HepG2 (cell line): ENCODE data around the gene GPR42. TPM values are rescaled to one million over a fixed set of nuclear protein-coding genes. Genes with fewer than 3 reads are reported as not detected.

Source experiments
- ATAC-seq: fragments of 200-7000 bp; cut with Tn5 transposase; 3 replicates; pipeline ENCODE4 v1.9.1; 2020; ENCODE audit warnings: mild to moderate bottlenecking, moderate library complexity
- BruUV-seq: library from RNA; stranded (reverse); fragments of 400-500 nt; replicated peaks from 2 replicates; lab custom pipeline; 2021; lab: Mats Ljungman, UMichigan
- CTCF ChIA-PET: fragments of 300-600 bp; formaldehyde crosslinking; extraction: SDS; loops from one replicate; lab custom pipeline; 2021; ENCODE audit warnings: low total read pairs, inconsistent platforms, low intra/inter-chr PET ratio; lab: Yijun Ruan, JAX
- POLR2A ChIA-PET: fragments of 350-600 bp; sonication (Branson Sonifier 250); formaldehyde crosslinking; loops from one replicate; lab custom pipeline; 2020; ENCODE audit warnings: antibody characterized with exemption, inconsistent platforms; lab: Yijun Ruan, JAX
- DNase-seq: peaks from one replicate; pipeline ENCODE4 v3.0.0-alpha.2; 2015; ENCODE audit warnings: low spot score
- FAIRE-seq: peaks from 3 replicates; lab custom pipeline; 2011; peaks lifted over from hg19 to GRCh38; lab: Jason Lieb, UNC
- H2AFZ ChIP-seq: one replicate; pipeline ENCODE4 v1.6.1; 2011; ENCODE audit warnings: low read length, inconsistent platforms
- H3K27ac ChIP-seq: fragments of 300-600 bp; 3 replicates; pipeline ENCODE4 v1.8.0; 2011; ENCODE audit warnings: mixed run types, mild to moderate bottlenecking, mixed read lengths, low read length, inconsistent platforms; ENCODE audit not compliant: insufficient read depth; ENCODE audit errors: extremely low read length
- H3K27me3 ChIP-seq, 2 experiments: fragments of 200-600 bp in 1 of 2; 2 replicates in 1 of 2; 3 replicates in 1 of 2; pipeline versions ENCODE4 v1.6.0 to v1.8.0; 2011; ENCODE audit warnings: low read length in 2 of 2, mild to moderate bottlenecking in 2 of 2, moderate library complexity in 2 of 2, inconsistent platforms in 1 of 2; ENCODE audit not compliant: insufficient read depth in 2 of 2, control insufficient read depth in 1 of 2
- H3K36me3 ChIP-seq, 2 experiments: fragments of 200-600 bp in 1 of 2; replicated peaks in 1 of 2; 2 replicates in 1 of 2; 3 replicates in 1 of 2; pipeline versions ENCODE4 v1.5.1 to v1.8.0; 2011; ENCODE audit warnings: low read length in 2 of 2, inconsistent platforms in 1 of 2; ENCODE audit not compliant: insufficient read depth in 2 of 2, control insufficient read depth in 1 of 2
- H3K4me1 ChIP-seq: 2 replicates; pipeline ENCODE4 v1.5.1; 2012; ENCODE audit warnings: low read length, inconsistent platforms; ENCODE audit not compliant: insufficient read depth
- H3K4me2 ChIP-seq: 2 replicates; pipeline ENCODE4 v1.6.0; 2011; ENCODE audit warnings: low read depth, low read length, inconsistent platforms
- H3K4me3 ChIP-seq, 3 experiments: fragments of 200-600 bp in 1 of 3; sonication (generic), shearing (Covaris generic) in 1 of 3; replicated peaks in 1 of 3; 2 replicates each; pipeline ENCODE4 v1.5.1; 2011 to 2016; ENCODE audit warnings: low read length in 3 of 3, inconsistent platforms in 2 of 3, low read depth in 2 of 3, mild to moderate bottlenecking in 2 of 3, control low read depth in 1 of 3, mixed read lengths in 1 of 3; ENCODE audit not compliant: insufficient read depth in 1 of 3
- H3K79me2 ChIP-seq: one replicate; pipeline ENCODE4 v1.6.1; 2011; ENCODE audit warnings: low read length, inconsistent platforms; ENCODE audit not compliant: insufficient read depth
- H3K9ac ChIP-seq: 2 replicates; pipeline ENCODE4 v1.6.0; 2011; ENCODE audit warnings: mild to moderate bottlenecking, low read depth, low read length, inconsistent platforms; ENCODE audit not compliant: insufficient read depth
- H3K9me3 ChIP-seq: 2 replicates; pipeline ENCODE4 v1.5.1; 2012; ENCODE audit warnings: mild to moderate bottlenecking, low read length
- H4K20me1 ChIP-seq: 2 replicates; pipeline ENCODE4 v1.6.0; 2011; ENCODE audit warnings: inconsistent platforms, mild to moderate bottlenecking, low read length, moderate library complexity; ENCODE audit not compliant: insufficient read depth
- ELF3 ChIP-seq: IDR thresholded peaks from 2 replicates; pipeline ENCODE4 v1.6.1; 2016; ENCODE audit warnings: missing genetic modification reagents, missing compliant biosample characterization
- GPN1 ChIP-seq: sonication (generic); formaldehyde crosslinking; IDR thresholded peaks from 2 replicates; pipeline ENCODE4 v1.5.1; 2020; ENCODE audit warnings: missing genetic modification reagents, borderline replicate concordance
- IKZF4 ChIP-seq: sonication (generic); formaldehyde crosslinking; IDR thresholded peaks from 2 replicates; pipeline ENCODE4 v1.5.1; 2020; ENCODE audit warnings: borderline replicate concordance, mild to moderate bottlenecking, low read depth, missing genetic modification reagents; ENCODE audit errors: not compliant biosample characterization
- NFATC3 ChIP-seq: sonication (generic); formaldehyde crosslinking; IDR thresholded peaks from 2 replicates; pipeline ENCODE4 v1.5.1; 2020; ENCODE audit warnings: mild to moderate bottlenecking, missing genetic modification reagents
- SPEN ChIP-seq: sonication (generic); formaldehyde crosslinking; IDR thresholded peaks from 2 replicates; pipeline ENCODE4 v1.5.1; 2020; ENCODE audit warnings: low read depth, mild to moderate bottlenecking, missing genetic modification reagents
- TAF1 ChIP-seq: sonication (generic); formaldehyde crosslinking; IDR thresholded peaks from 2 replicates; pipeline ENCODE4 v1.4.0; 2020; ENCODE audit warnings: missing genetic modification reagents
- ZBTB3 ChIP-seq: sonication (generic); formaldehyde crosslinking; IDR thresholded peaks from 2 replicates; pipeline ENCODE4 v1.4.0; 2020; ENCODE audit warnings: low read depth, mild to moderate bottlenecking, moderate library complexity, missing genetic modification reagents, borderline replicate concordance
- ZBTB7A ChIP-seq: sonication (generic); formaldehyde crosslinking; IDR thresholded peaks from 2 replicates; pipeline ENCODE4 v1.8.0; 2022; ENCODE audit warnings: mild to moderate bottlenecking, missing genetic modification reagents
- ZNF292 ChIP-seq: sonication (generic); formaldehyde crosslinking; IDR thresholded peaks from 2 replicates; pipeline ENCODE4 v1.8.1; 2022; ENCODE audit warnings: mild to moderate bottlenecking, low read depth, missing genetic modification reagents, borderline replicate concordance
- ZNF343 ChIP-seq: sonication (generic); formaldehyde crosslinking; IDR thresholded peaks from 2 replicates; pipeline ENCODE4 v1.4.0; 2020; ENCODE audit warnings: mild to moderate bottlenecking, missing genetic modification reagents
- ZNF44 ChIP-seq: sonication (generic); formaldehyde crosslinking; IDR thresholded peaks from 2 replicates; pipeline ENCODE4 v1.5.1; 2020; ENCODE audit warnings: mild to moderate bottlenecking, missing genetic modification reagents
- ZNF530 ChIP-seq: sonication (generic); formaldehyde crosslinking; IDR thresholded peaks from 2 replicates; pipeline ENCODE4 v1.5.0; 2020; ENCODE audit warnings: low read depth, mild to moderate bottlenecking, missing genetic modification reagents
- WGBS: methylation state at CpG from one replicate; pipeline ENCODE4 v1.1.6; 2017; ENCODE audit warnings: low lambda C conversion rate; 5-methylcytosine and 5-hydroxymethylcytosine counted together
- in situ Hi-C: cut with HindIII; loops from 2 replicates; pipeline ENCODE4 v1.10.0; 2017; ENCODE audit warnings: low pct_unique_long_range_greater_than_20kb; ENCODE audit not compliant: extremely low pct_ligation_motif_present
- intact Hi-C: fragments of 100-400 bp; cut with micrococcal nuclease; formaldehyde crosslinking; loops from one replicate; pipeline ENCODE4 v1.10.0; 2022; ENCODE audit not compliant: unreplicated experiment
- polyA plus RNA-seq, 8 experiments: library from polyadenylated mRNA; depleted of rRNA in 3 of 8; stranded (reverse) in 7 of 8; unstranded in 1 of 8; fragments of >200 nt; fragmentation: Illumina TruSeq in 4 of 8; extraction: Trizol in 4 of 8; gene quantifications; 2 replicates each; pipeline versions ENCODE4 v1.2.1 to v1.2.3, GENCODE V29; 2011 to 2016; ENCODE audit warnings: low read depth in 4 of 8, missing spikeins in 1 of 8, mixed read lengths in 1 of 8; ENCODE audit not compliant: insufficient read depth in 1 of 8
- total RNA-seq, 5 experiments: library from RNA; depleted of rRNA; stranded (reverse); fragments of >200 nt; fragmentation: Illumina TruSeq; extraction: Trizol; gene quantifications; 2 replicates each; pipeline ENCODE4 v1.2.3, GENCODE V29; 2016; ENCODE audit warnings: low read depth in 1 of 5
- TF ChIP-seq, protein P1 (sequence below): sonication (generic); formaldehyde crosslinking; IDR thresholded peaks from 2 replicates; pipeline ENCODE4; 2020; ENCODE audit warnings: missing genetic modification reagents, mild to moderate bottlenecking, borderline replicate concordance
- TF ChIP-seq, protein P2 (sequence below), 2 experiments: sonication (generic) in 1 of 2; formaldehyde crosslinking in 1 of 2; IDR thresholded peaks; 2 replicates each; pipeline versions ENCODE4 v1.6.1 to v1.9.0; 2014 to 2022; ENCODE audit warnings: antibody characterized with exemption in 1 of 2, borderline replicate concordance in 1 of 2, inconsistent platforms in 1 of 2, low read depth in 1 of 2, missing genetic modification reagents in 1 of 2
- TF ChIP-seq, protein P3 (sequence below): IDR thresholded peaks from 2 replicates; pipeline ENCODE4 v1.6.1; 2016; ENCODE audit warnings: mild to moderate bottlenecking, missing biosample characterization, missing genetic modification reagents

Gene GPR42
- total and polyA plus RNA-seq, 2 of the 13 experiments (the other 11 are each of a cell fraction or from before 2014, with no cell fraction given): not detected

DNA sequence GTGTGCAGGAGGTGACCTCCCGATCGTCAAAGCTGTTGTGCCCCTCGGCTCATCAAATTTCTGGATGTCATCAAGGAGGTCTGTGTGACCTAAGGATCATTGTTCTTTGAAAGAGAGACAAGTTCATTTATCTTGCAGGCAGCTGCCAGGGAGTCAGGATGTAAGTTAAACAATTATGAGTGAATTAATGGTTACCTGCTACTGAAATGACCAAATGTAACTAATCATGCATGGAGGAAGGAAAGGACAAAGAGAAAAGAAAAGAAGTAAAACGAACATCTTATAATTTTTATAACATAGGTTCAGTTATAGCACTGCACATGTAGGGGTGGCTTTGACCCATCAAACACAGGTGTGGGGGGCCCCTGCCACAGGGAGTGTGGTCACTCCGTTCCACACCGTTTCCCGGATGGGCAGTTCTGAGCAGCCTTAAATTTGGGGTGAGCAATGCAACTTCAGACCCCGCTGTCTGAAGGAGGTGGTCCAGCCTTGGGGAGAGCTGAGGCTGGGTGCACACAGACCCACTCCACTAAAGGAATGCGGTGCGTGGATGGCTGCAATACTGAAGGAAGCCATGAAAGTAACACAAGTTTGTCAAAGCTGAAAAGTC, 36.6 kb upstream of the GPR42 start:
- ChIA-PET POLR2A (no interaction called here), CTCF (no interaction called here)
- Histone ChIP-seq H3K79me2 (no peaks in the 10 kb centered on the region), H3K36me3 (no peaks in the 10 kb centered on the region), H3K27me3 (no peaks in the 10 kb centered on the region), H3K27ac (no peak overlapping the region), H3K9me3 (no peaks in the 10 kb centered on the region), H3K9ac (no peak overlapping the region), H3K4me2 (no peak overlapping the region), H3K4me1 (peaks cover 17% of the 10 kb centered on the region), H4K20me1 (no peaks in the 10 kb centered on the region), H2AFZ (no peak overlapping the region), H3K4me3 (no peak overlapping the region)
- 85% methylated on average over 9 of the region's 10 CpGs for WGBS
- intact Hi-C loops (no loop called here), in situ Hi-C loops (no loop called here)
- DNase-seq (no peak), ATAC-seq (no peak), FAIRE-seq (no peak)
- BruUV-seq: no TSS peak
- TF ChIP-seq ZNF44: no peak
- TF ChIP-seq NFATC3 (CRISPR knock-in tag): no peak
- no peak for TF ChIP-seq GPN1
- TF ChIP-seq, protein P1, sequence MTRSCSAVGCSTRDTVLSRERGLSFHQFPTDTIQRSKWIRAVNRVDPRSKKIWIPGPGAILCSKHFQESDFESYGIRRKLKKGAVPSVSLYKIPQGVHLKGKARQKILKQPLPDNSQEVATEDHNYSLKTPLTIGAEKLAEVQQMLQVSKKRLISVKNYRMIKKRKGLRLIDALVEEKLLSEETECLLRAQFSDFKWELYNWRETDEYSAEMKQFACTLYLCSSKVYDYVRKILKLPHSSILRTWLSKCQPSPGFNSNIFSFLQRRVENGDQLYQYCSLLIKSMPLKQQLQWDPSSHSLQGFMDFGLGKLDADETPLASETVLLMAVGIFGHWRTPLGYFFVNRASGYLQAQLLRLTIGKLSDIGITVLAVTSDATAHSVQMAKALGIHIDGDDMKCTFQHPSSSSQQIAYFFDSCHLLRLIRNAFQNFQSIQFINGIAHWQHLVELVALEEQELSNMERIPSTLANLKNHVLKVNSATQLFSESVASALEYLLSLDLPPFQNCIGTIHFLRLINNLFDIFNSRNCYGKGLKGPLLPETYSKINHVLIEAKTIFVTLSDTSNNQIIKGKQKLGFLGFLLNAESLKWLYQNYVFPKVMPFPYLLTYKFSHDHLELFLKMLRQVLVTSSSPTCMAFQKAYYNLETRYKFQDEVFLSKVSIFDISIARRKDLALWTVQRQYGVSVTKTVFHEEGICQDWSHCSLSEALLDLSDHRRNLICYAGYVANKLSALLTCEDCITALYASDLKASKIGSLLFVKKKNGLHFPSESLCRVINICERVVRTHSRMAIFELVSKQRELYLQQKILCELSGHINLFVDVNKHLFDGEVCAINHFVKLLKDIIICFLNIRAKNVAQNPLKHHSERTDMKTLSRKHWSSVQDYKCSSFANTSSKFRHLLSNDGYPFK (CRISPR knock-in tag): no peak
- no peak for TF ChIP-seq IKZF4 (CRISPR knock-in tag)
- TF ChIP-seq ZNF292: no peak
- TF ChIP-seq, protein P2, sequence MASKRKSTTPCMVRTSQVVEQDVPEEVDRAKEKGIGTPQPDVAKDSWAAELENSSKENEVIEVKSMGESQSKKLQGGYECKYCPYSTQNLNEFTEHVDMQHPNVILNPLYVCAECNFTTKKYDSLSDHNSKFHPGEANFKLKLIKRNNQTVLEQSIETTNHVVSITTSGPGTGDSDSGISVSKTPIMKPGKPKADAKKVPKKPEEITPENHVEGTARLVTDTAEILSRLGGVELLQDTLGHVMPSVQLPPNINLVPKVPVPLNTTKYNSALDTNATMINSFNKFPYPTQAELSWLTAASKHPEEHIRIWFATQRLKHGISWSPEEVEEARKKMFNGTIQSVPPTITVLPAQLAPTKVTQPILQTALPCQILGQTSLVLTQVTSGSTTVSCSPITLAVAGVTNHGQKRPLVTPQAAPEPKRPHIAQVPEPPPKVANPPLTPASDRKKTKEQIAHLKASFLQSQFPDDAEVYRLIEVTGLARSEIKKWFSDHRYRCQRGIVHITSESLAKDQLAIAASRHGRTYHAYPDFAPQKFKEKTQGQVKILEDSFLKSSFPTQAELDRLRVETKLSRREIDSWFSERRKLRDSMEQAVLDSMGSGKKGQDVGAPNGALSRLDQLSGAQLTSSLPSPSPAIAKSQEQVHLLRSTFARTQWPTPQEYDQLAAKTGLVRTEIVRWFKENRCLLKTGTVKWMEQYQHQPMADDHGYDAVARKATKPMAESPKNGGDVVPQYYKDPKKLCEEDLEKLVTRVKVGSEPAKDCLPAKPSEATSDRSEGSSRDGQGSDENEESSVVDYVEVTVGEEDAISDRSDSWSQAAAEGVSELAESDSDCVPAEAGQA (IDR thresholded peaks at IDR 0.05; ENCODE audit: low read depth): no peak
- TF ChIP-seq, protein P2 (CRISPR knock-in tag; IDR thresholded peaks at IDR 0.05; ENCODE audit: borderline replicate concordance): no peak
- no peak for TF ChIP-seq TAF1 (CRISPR knock-in tag)
- TF ChIP-seq ZNF530: no peak
- no peak for TF ChIP-seq ZBTB3
- no peak for TF ChIP-seq ELF3 (CRISPR knock-in tag)
- TF ChIP-seq, protein P3, sequence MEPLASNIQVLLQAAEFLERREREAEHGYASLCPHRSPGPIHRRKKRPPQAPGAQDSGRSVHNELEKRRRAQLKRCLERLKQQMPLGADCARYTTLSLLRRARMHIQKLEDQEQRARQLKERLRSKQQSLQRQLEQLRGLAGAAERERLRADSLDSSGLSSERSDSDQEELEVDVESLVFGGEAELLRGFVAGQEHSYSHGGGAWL (CRISPR knock-in tag): no peak
- no peak for TF ChIP-seq ZNF343 (CRISPR knock-in tag)
- TF ChIP-seq SPEN (CRISPR knock-in tag): no peak
- TF ChIP-seq ZBTB7A (CRISPR knock-in tag): no peak
